Mesenchymal stem cell (in vitro differentiated cells and primary cell): ENCODE data around the gene ZNF324.
A peak's percentile ranks its signal among the peaks of the same experiment; 100 is the strongest.

Experiments
- DNase-seq: peaks from one replicate; pipeline ENCODE4 v3.0.0-alpha.2; 2013
- H2AFZ ChIP-seq: one replicate; pipeline ENCODE4 v1.6.1; 2013; ENCODE audit warnings: low read depth, mild to moderate bottlenecking, control low read depth, inconsistent platforms, low read length, moderate library complexity
- H2AK5ac ChIP-seq: 2 replicates; pipeline ENCODE4 v1.6.1; 2013; ENCODE audit warnings: low read length, moderate library complexity, mild to moderate bottlenecking, inconsistent platforms; ENCODE audit not compliant: severe bottlenecking
- H2BK120ac ChIP-seq: one replicate; pipeline ENCODE4 v1.6.1; 2013; ENCODE audit warnings: low read depth, mild to moderate bottlenecking, inconsistent platforms, low read length, moderate library complexity
- H2BK12ac ChIP-seq, 2 experiments: one replicate each; pipeline ENCODE4 v1.6.1; 2013; ENCODE audit warnings: inconsistent platforms in 2 of 2, low read length in 2 of 2, mild to moderate bottlenecking in 2 of 2, moderate library complexity in 2 of 2, control low read depth in 1 of 2
- H2BK15ac ChIP-seq: one replicate; pipeline ENCODE4 v1.6.1; 2013; ENCODE audit warnings: mild to moderate bottlenecking, low read depth, inconsistent platforms; ENCODE audit not compliant: poor library complexity, severe bottlenecking
- H2BK5ac ChIP-seq: 2 replicates; pipeline ENCODE4 v1.6.1; 2013; ENCODE audit warnings: low read depth, mild to moderate bottlenecking, low read length, control low read depth, inconsistent platforms; ENCODE audit not compliant: poor library complexity, severe bottlenecking
- H3K14ac ChIP-seq, 2 experiments: one replicate each; pipeline ENCODE4 v1.6.1; 2013; ENCODE audit warnings: inconsistent platforms in 2 of 2, low read length in 2 of 2, control low read depth in 1 of 2, mild to moderate bottlenecking in 1 of 2, moderate library complexity in 1 of 2
- H3K18ac ChIP-seq, 2 experiments: one replicate each; pipeline ENCODE4 v1.6.1; 2013; ENCODE audit warnings: inconsistent platforms in 2 of 2, low read length in 2 of 2, control low read depth in 1 of 2, low read depth in 1 of 2, mild to moderate bottlenecking in 1 of 2
- H3K23ac ChIP-seq, 2 experiments: one replicate each; pipeline ENCODE4 v1.6.1; 2013; ENCODE audit warnings: inconsistent platforms in 2 of 2, low read length in 2 of 2, mild to moderate bottlenecking in 2 of 2, moderate library complexity in 2 of 2, control low read depth in 1 of 2
- H3K27ac ChIP-seq: 2 replicates; pipeline ENCODE4 v1.5.1; 2013; ENCODE audit warnings: mild to moderate bottlenecking, moderate library complexity, low read length, control low read depth, inconsistent platforms; ENCODE audit not compliant: poor library complexity, severe bottlenecking
- H3K27me3 ChIP-seq, 2 experiments: 2 replicates each; pipeline versions ENCODE4 v1.6.1 to v1.7.0; 2013; ENCODE audit warnings: low read length in 2 of 2, mild to moderate bottlenecking in 2 of 2, moderate library complexity in 2 of 2, control low read depth in 1 of 2, inconsistent platforms in 1 of 2; ENCODE audit not compliant: control insufficient read depth in 1 of 2, insufficient read depth in 1 of 2
- H3K36me3 ChIP-seq, 2 experiments: 2 replicates each; pipeline versions ENCODE4 v1.6.1 to v1.7.0; 2013; ENCODE audit warnings: low read length in 2 of 2, control low read depth in 1 of 2, inconsistent platforms in 1 of 2, low read depth in 1 of 2, mild to moderate bottlenecking in 1 of 2; ENCODE audit not compliant: insufficient read depth in 2 of 2, control insufficient read depth in 1 of 2
- H3K4ac ChIP-seq, 2 experiments: one replicate each; pipeline ENCODE4 v1.6.1; 2013; ENCODE audit warnings: inconsistent platforms in 2 of 2, low read length in 2 of 2, mild to moderate bottlenecking in 2 of 2, moderate library complexity in 2 of 2, control low read depth in 1 of 2, low read depth in 1 of 2
- H3K4me1 ChIP-seq: 2 replicates; pipeline ENCODE4 v1.6.1; 2013; ENCODE audit warnings: low read depth, low read length, control low read depth; ENCODE audit not compliant: control insufficient read depth, insufficient read depth
- H3K4me2 ChIP-seq: 2 replicates; pipeline ENCODE4 v1.6.1; 2013; ENCODE audit warnings: low read length, mild to moderate bottlenecking, inconsistent platforms; ENCODE audit not compliant: poor library complexity, severe bottlenecking
- H3K4me3 ChIP-seq, 2 experiments: 2 replicates each; pipeline versions ENCODE4 v1.5.1 to v1.7.0; 2013; ENCODE audit warnings: low read length in 2 of 2, mild to moderate bottlenecking in 2 of 2, control low read depth in 1 of 2, low read depth in 1 of 2; ENCODE audit not compliant: insufficient read depth in 1 of 2
- H3K79me1 ChIP-seq: replicated peaks from 2 replicates; pipeline ENCODE4 v1.6.1; 2013; ENCODE audit warnings: mild to moderate bottlenecking, control low read depth, low read length, inconsistent platforms; ENCODE audit not compliant: poor library complexity, severe bottlenecking
- H3K9ac ChIP-seq: 2 replicates; pipeline ENCODE4 v1.7.0; 2013; ENCODE audit warnings: mild to moderate bottlenecking, low read length, moderate library complexity
- H3K9me3 ChIP-seq: 2 replicates; pipeline ENCODE4 v1.7.0; 2013; ENCODE audit warnings: mild to moderate bottlenecking, low read length; ENCODE audit not compliant: control insufficient read depth
- H4K8ac ChIP-seq: one replicate; pipeline ENCODE4 v1.6.1; 2013; ENCODE audit warnings: inconsistent platforms, mild to moderate bottlenecking, low read length, moderate library complexity
- H4K91ac ChIP-seq: one replicate; pipeline ENCODE4 v1.6.1; 2013; ENCODE audit warnings: mild to moderate bottlenecking, low read length, inconsistent platforms
- WGBS: methylation state at CpG from one replicate; pipeline ENCODE4 v1.1.7; 2013; ENCODE audit warnings: mixed read lengths; 5-methylcytosine and 5-hydroxymethylcytosine counted together

Gene ZNF324

GRCh38 chr19:58510084-58510862, 43.4 kb downstream of the ZNF324 start:
- Histone ChIP-seq H3K27ac (no peak overlapping the region), H3K36me3 (peaks cover 7 to 45% of the 10 kb centered on the region in 2 experiments)

GRCh38 chr19:58511353-58512208, 44.7 kb downstream of the ZNF324 start, which contains the start of gene SLC27A5:
TSS of gene SLC27A5 (minus strand) at chr19:58511992. CDS start at chr19:58511955, 37 bp downstream.
- no peak within 1 kb of the TSS for H3K18ac ChIP-seq
- H2BK120ac ChIP-seq, result no peak within 1 kb of the TSS
- H3K36me3 ChIP-seq, result peaks cover 18 to 57% of the 10 kb centered on the region in 2 experiments
- H3K4me3 ChIP-seq, result no peak within 1 kb of the TSS
- H4K91ac ChIP-seq, result no peak within 1 kb of the TSS
- no peak within 1 kb of the TSS for H2AK5ac ChIP-seq
- no peak within 1 kb of the TSS for H2AFZ ChIP-seq
- H3K27ac ChIP-seq, result no peak within 1 kb of the TSS
- DNase-seq, result no peak
- no peak within 1 kb of the TSS for H3K4me2 ChIP-seq
- H2BK5ac ChIP-seq, result no peak within 1 kb of the TSS
- no peak within 1 kb of the TSS for H4K8ac ChIP-seq
- H3K4me1 ChIP-seq, result peaks cover 12% of the 10 kb centered on the region
- no peaks in the 10 kb centered on the region for H3K27me3 ChIP-seq
- no peak within 1 kb of the TSS for H2BK15ac ChIP-seq
- no peak within 1 kb of the TSS for H3K23ac ChIP-seq
- H3K9ac ChIP-seq, result peak within 1 kb of the TSS; percentile 87
- H3K14ac ChIP-seq, result no peak within 1 kb of the TSS
- WGBS, result 93% methylated on average over 25 of the region's 25 CpGs
- H3K9me3 ChIP-seq, result no peaks in the 10 kb centered on the region
- H3K4ac ChIP-seq, result no peak within 1 kb of the TSS
- H3K79me1 ChIP-seq, result peaks cover 34% of the 10 kb centered on the region
- no peak within 1 kb of the TSS for H2BK12ac ChIP-seq

More at GRCh38 chr19:58510084-58510862, 43.4 kb downstream of the ZNF324 start:
- H3K4me3 ChIP-seq, result no peak overlapping the region
- H2BK15ac ChIP-seq, result no peak overlapping the region
- WGBS, result 87% methylated on average over 4 of the region's 8 CpGs
- no peak for DNase-seq
- no peak overlapping the region for H3K18ac ChIP-seq
- H4K91ac ChIP-seq, result no peak overlapping the region
- H3K27me3 ChIP-seq, result no peaks in the 10 kb centered on the region
- no peak overlapping the region for H2BK12ac ChIP-seq
- no peak overlapping the region for H3K4ac ChIP-seq
- H2BK5ac ChIP-seq, result no peak overlapping the region
- H3K9ac ChIP-seq, result no peak overlapping the region
- H3K14ac ChIP-seq, result no peak overlapping the region
- peak overlapping the region; percentile 55 for H4K8ac ChIP-seq
- H3K23ac ChIP-seq, result no peak overlapping the region
- no peak overlapping the region for H2AK5ac ChIP-seq
- no peak overlapping the region for H2BK120ac ChIP-seq
- H3K79me1 ChIP-seq, result peaks cover 21% of the 10 kb centered on the region
- no peak overlapping the region for H2AFZ ChIP-seq
- H3K4me2 ChIP-seq, result no peak overlapping the region
- H3K9me3 ChIP-seq, result no peaks in the 10 kb centered on the region
- H3K4me1 ChIP-seq, result peaks cover 8% of the 10 kb centered on the region

DNA sequence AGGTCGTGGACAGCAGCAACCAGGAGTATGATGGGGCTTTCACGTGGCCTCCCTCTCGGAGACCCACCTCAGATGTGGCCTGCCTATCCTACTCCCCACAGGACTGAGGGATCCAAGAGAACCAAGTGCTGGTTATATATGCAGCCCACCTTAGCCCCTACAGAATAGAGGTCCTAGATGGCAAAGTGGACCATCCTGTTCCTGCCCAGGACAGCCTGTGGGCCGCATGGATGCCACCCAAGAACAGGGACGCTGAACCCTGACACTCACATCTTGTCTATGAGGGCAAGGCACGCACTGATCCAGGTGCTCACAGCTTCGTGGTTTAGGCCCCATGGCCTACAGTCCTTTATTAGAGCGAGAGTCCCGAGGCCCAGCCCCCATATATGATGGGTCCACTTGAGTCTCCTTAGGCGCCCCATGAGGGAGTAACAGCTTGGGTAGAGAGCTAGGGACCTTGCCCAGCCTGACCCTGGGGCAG, 46.4 kb downstream of the ZNF324 start:
- Histone ChIP-seq H2BK15ac (no peak overlapping the region), H3K4me1 (peaks cover 23% of the 10 kb centered on the region), H2BK5ac (no peak overlapping the region), H2AFZ (no peak overlapping the region), H3K36me3 (peaks cover 28 to 66% of the 10 kb centered on the region in 2 experiments), H3K23ac (no peak overlapping the region), H2BK12ac (no peak overlapping the region), H3K14ac (no peak overlapping the region), H3K4me2 (no peak overlapping the region), H2BK120ac (no peak overlapping the region), H3K9me3 (no peaks in the 10 kb centered on the region), H3K27ac (no peak overlapping the region), H2AK5ac (no peak overlapping the region), H3K9ac (peak overlapping the region; percentile 87), H3K27me3 (no peaks in the 10 kb centered on the region), H4K91ac (no peak overlapping the region), H3K79me1 (peaks cover 36% of the 10 kb centered on the region), H3K4ac (no peak overlapping the region), H4K8ac (no peak overlapping the region), H3K4me3 (no peak overlapping the region), H3K18ac (no peak overlapping the region)
- 97% methylated on average over 10 of the region's 10 CpGs for WGBS
- DNase-seq, result no peak
